GM12892 (cell line): ENCODE results near the gene KCNMA1.

ENCODE experiments used
- POLR2A ChIP-seq: IDR thresholded peaks from 2 replicates; pipeline ENCODE4 v1.6.1; 2011; ENCODE audit warnings: low read depth, low read length, control low read depth
- POLR2AphosphoS5 ChIP-seq: IDR thresholded peaks from 2 replicates; pipeline ENCODE4 v1.6.1; 2011; ENCODE audit warnings: low read depth, low read length, control low read depth

DNA sequence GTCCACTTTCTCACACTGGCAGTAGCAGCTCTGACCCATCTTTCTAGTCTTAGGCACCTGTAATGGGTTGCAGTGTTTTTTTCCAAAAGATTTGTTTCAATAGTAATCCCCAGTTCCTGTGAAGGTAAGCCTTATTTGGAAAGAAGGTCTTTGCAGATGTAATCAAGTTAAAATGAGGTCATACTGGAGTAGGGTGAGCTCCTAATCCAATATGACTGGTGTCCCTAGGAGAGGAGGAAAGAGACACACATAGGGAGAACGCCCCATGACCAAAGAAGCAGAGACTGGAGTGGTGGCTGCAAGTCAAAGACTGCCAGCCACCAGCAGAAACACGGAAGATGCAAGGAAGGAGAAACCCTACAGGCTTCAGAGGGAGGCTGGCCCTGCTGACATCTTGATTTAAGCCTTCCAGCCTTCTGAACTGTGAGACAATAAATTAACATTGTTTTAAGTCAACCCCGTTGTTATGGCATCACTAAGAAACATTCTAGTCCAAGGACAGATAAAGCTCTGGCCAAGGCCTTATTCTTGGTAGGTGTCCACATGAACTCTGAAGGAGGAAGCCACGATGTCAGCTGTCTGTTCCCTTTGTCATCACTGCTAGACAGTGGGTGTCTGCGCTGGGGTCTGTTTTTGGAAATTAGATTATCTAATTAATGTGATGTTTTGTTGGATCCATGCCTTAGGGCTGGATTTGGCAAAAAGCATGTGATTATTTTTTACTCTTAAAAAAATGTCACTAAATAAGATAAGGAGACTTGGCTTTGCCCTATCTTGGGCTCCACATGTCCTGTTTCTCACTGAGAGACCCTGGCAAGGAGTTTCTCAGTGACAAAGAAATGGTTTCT is 214.9 kb downstream of the KCNMA1 start:
- TF ChIP-seq POLR2A: no peak
- no peak for TF ChIP-seq POLR2AphosphoS5
